Muscle layer of duodenum (tissue), 2 donors: ENCODE data around the gene PDE11A.

Experiments used
- H3K27ac ChIP-seq: one replicate; pipeline ENCODE4 v1.7.0; 2013; ENCODE audit warnings: mild to moderate bottlenecking, low read length
- H3K27me3 ChIP-seq: one replicate; pipeline ENCODE4 v1.7.0; 2013; ENCODE audit warnings: low read depth, mild to moderate bottlenecking, control low read depth, low read length
- H3K36me3 ChIP-seq, 2 donors: one replicate each; pipeline ENCODE4 v1.7.0; 2013; ENCODE audit warnings: low read length in 2 of 2, control low read depth in 1 of 2, mild to moderate bottlenecking in 1 of 2; ENCODE audit not compliant: insufficient read depth in 2 of 2, control insufficient read depth in 1 of 2
- H3K4me1 ChIP-seq, 2 donors: one replicate each; pipeline ENCODE4 v1.7.0; 2013; ENCODE audit warnings: low read length in 2 of 2, mild to moderate bottlenecking in 2 of 2, control low read depth in 1 of 2, moderate library complexity in 1 of 2; ENCODE audit not compliant: insufficient read depth in 2 of 2, control insufficient read depth in 1 of 2
- H3K4me3 ChIP-seq, 2 donors: one replicate each; pipeline ENCODE4 v1.7.0; 2013; ENCODE audit warnings: low read length in 2 of 2, low read depth in 1 of 2, mild to moderate bottlenecking in 1 of 2
- H3K9me3 ChIP-seq, 2 donors: one replicate each; pipeline ENCODE4 v1.7.0; 2013; ENCODE audit warnings: low read length in 2 of 2, control low read depth in 1 of 2, mild to moderate bottlenecking in 1 of 2; ENCODE audit not compliant: control insufficient read depth in 1 of 2
- donor health status: healthy.

PDE11A gene

DNA sequence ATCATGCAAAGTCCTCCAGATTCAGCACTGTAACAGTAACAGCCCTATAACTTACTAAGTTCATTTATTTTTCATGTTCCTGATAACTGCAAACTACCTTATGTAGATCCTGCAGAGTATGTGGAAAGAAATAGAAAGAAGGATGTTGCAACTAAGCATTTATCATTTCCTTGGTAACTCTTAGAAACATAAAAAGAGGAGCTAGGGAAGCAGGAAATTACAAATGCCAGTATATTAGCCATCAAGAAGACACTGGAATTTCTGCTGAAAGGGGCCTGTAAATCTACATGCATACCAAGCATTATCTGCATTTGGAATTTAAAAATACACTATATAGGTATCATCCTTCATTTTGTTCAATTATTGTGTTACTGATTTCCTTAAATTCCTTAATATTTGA lies 66.8 kb downstream of the PDE11A start:
- H3K36me3 ChIP-seq, result no peaks in the 10 kb centered on the region
- H3K4me1 ChIP-seq, result no peaks in the 10 kb centered on the region
- H3K27ac ChIP-seq, result no peak overlapping the region
- H3K27me3 ChIP-seq, result no peaks in the 10 kb centered on the region
- H3K4me3 ChIP-seq, result no peak overlapping the region
- H3K9me3 ChIP-seq, result no peaks in the 10 kb centered on the region

DNA sequence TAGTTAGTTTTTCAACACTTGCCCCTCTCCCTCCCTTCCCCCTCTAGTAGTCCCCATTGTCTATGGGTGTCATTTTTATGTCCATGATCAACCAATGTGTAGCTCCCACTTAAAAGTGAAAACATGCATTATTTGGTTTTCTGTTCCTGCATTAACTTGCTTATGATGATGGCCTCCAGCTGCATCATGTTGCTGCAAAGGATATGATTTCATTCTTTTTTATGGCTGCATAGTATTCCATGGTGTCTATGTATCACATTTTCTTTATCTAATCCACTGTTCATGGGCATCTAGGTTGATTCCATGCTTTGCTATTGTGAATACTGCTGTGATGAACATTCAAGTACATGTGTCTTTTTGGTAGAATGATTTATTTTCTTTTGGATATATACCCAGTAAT lies 70.5 kb downstream of the PDE11A start:
- no peaks in the 10 kb centered on the region for H3K9me3 ChIP-seq
- H3K36me3 ChIP-seq, result no peaks in the 10 kb centered on the region
- no peak overlapping the region for H3K27ac ChIP-seq
- H3K27me3 ChIP-seq, result no peaks in the 10 kb centered on the region
- no peak overlapping the region for H3K4me3 ChIP-seq
- no peaks in the 10 kb centered on the region for H3K4me1 ChIP-seq

DNA sequence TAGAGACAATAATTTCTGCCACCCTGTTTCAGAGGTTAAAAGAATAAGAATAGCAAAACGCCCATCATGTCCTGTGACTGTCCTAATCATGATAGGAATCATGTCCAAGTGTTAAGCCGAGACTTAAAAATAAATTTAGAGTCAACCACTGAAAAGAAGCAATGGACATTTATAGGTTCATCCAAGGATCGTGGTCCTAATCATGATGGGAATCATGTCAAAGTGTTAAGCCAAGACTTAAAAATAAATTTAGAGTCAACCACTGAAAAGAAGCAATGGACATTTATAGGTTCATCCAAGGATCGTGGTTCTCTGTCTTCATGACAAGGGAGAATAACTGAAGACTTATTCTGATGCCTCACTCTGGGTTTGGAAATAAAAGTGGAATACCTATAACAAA lies 73.6 kb downstream of the PDE11A start:
- Histone ChIP-seq H3K4me1 (no peaks in the 10 kb centered on the region), H3K9me3 (no peaks in the 10 kb centered on the region), H3K27ac (no peak overlapping the region), H3K4me3 (no peak overlapping the region), H3K36me3 (no peaks in the 10 kb centered on the region), H3K27me3 (no peaks in the 10 kb centered on the region)

DNA sequence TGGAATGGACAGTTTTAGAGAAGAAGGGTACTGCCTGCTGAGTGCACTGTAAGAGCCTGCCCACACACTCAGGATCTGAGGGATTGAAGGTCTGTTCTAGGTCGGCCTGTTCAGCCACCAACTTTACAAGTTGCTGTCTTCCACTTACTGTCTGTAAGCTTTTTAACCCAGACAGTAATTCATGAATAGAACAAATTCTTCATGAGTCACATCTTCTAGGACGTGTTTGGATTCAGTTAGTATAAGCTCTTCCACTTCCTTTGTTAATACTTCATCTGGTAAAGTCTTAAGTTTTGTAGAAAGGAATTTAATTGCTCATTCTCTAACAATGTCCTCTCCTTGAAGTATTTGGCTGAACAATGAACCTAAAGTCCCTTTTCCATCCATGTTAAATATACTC lies 74.6 kb downstream of the PDE11A start:
- no peaks in the 10 kb centered on the region for H3K36me3 ChIP-seq
- no peak overlapping the region for H3K4me3 ChIP-seq
- no peak overlapping the region for H3K27ac ChIP-seq
- no peaks in the 10 kb centered on the region for H3K9me3 ChIP-seq
- H3K27me3 ChIP-seq, result no peaks in the 10 kb centered on the region
- no peaks in the 10 kb centered on the region for H3K4me1 ChIP-seq

DNA sequence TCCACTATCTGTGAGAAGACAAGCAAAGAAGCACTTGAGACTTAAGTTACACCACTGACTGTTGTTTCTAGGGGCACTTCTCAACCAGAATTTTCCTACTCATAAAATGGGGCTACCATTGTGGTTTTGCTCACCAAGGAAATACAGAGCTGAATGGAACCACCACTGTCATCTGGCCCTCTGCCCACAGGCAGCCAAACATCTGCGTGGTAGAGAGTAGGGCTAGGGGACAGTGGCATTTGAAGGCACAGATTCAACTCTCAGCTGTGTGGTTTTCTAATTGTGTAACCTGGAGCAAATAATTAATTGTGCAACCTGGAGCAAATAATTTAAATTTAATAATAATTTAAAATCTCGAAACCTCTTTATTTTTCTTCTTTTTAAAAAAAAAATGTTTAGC lies 79.6 kb downstream of the PDE11A start:
- Histone ChIP-seq H3K27ac (no peak overlapping the region), H3K9me3 (no peaks in the 10 kb centered on the region), H3K36me3 (no peaks in the 10 kb centered on the region), H3K27me3 (no peaks in the 10 kb centered on the region), H3K4me3 (no peak overlapping the region), H3K4me1 (no peaks in the 10 kb centered on the region)

DNA sequence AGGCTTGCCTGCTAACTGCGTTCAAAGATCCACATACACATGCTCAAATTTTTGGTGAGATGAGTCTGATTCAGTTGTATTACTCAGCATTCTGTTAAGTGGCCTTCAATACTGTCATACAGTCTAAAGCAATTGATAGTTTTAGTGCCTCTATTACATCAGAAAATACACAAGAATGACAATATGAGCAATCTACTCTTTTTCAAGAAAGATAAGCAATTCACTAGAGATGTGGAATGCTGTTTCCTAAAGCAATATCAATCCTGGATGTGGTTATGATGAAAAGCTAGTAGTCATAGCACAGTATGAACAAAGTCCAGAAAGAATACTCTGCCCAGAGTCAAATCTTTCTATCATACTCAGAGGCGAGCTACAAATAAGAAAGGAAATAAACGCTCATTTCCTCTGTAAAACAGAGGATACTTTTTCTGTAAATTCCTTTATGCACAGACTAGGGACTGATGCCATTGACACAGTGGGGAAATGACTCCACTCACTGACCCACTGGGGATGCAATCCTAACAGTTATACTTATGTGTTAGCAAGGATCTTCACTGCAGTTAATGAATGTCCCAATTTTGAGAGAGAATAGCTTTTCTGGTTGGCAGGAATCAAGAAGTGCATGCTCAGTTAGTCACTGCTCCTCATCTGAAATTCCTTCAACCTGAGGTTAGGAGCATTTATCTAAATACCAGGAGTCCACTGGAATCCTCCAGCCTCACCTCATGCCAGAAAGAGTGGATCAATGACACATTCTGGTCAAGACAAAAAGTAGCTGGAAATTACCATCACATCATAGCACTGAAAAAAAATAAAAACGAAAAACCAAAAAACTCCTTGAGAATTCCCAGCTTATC lies 83.3 kb downstream of the PDE11A start:
- Histone ChIP-seq H3K4me3 (no peak overlapping the region), H3K4me1 (no peaks in the 10 kb centered on the region), H3K36me3 (no peaks in the 10 kb centered on the region), H3K9me3 (no peaks in the 10 kb centered on the region), H3K27me3 (no peaks in the 10 kb centered on the region), H3K27ac (no peak overlapping the region)

DNA sequence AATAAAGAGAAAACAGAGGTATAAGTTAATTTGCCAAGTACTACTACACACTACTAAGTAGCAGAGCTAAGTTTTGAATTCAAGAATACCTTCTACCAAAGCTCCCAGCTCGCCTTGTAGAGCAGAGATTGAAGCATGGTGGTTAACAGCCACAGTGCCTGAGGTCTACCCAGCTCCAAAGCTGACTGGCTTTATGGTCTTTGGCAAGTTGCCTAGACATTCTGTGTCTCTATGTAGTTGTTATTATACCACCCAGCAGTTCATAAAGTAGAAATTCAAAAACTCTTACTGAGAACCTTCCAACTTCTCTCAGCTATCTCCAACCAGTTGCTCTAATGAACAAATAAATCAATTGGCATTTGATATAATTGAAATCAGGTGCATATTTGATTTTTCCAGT lies 87.8 kb downstream of the PDE11A start:
- H3K36me3 ChIP-seq, result no peaks in the 10 kb centered on the region
- H3K27me3 ChIP-seq, result no peaks in the 10 kb centered on the region
- H3K4me1 ChIP-seq, result no peaks in the 10 kb centered on the region
- no peaks in the 10 kb centered on the region for H3K9me3 ChIP-seq
- H3K4me3 ChIP-seq, result no peak overlapping the region
- no peak overlapping the region for H3K27ac ChIP-seq

DNA sequence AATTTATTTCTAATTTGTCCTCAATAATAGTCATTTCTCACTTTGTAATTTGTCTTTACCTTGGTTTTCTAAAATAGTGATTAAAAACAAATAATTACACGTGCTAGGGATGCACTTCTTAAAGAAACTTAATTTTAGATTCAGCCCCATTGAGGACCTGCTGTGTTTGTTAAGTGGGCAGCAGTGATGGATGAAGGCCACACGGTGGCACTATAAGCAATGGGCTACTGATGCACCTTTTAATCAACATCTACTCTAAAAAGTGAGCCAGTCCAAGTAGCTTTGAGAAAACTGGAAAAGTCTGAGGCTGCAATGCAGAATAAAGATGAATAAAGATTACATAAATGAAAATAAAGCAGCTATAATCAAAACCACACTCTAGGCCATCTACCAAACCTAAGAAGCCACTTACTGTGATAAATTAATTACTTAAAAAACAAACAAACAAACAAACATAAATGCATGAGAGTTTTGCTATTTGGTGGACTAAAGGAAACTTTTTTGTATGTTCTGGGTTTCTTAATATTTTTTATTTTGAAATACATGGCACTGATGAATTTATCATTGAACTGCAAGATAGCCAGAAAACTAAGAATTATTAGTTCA lies 89.3 kb downstream of the PDE11A start:
- no peaks in the 10 kb centered on the region for H3K4me1 ChIP-seq
- no peaks in the 10 kb centered on the region for H3K36me3 ChIP-seq
- H3K27me3 ChIP-seq, result no peaks in the 10 kb centered on the region
- H3K4me3 ChIP-seq, result no peak overlapping the region
- no peaks in the 10 kb centered on the region for H3K9me3 ChIP-seq
- H3K27ac ChIP-seq, result no peak overlapping the region

DNA sequence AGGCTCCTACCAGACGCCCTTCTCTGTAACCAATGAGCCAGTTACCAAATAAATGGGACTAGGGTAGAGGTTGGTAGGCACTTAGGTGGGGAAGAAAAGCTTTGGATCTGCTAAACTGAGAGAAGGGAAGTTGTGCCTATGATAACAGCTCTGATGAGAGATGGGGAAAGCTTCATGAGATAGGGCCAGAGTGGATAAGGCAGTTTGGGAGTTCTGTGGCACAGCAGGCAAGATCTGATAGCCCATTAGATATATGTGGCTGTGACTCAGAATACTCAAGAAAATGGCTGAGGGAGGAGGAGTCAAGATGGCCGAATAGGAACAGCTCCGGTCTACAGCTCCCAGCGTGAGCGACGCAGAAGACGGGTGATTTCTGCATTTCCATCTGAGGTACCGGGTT lies 99.8 kb downstream of the PDE11A start:
- no peaks in the 10 kb centered on the region for H3K27me3 ChIP-seq
- peaks cover 0 to 3% of the 10 kb centered on the region in 2 donors for H3K9me3 ChIP-seq
- no peaks in the 10 kb centered on the region for H3K4me1 ChIP-seq
- no peaks in the 10 kb centered on the region for H3K36me3 ChIP-seq
- no peak overlapping the region for H3K27ac ChIP-seq
- H3K4me3 ChIP-seq, result no peak overlapping the region

DNA sequence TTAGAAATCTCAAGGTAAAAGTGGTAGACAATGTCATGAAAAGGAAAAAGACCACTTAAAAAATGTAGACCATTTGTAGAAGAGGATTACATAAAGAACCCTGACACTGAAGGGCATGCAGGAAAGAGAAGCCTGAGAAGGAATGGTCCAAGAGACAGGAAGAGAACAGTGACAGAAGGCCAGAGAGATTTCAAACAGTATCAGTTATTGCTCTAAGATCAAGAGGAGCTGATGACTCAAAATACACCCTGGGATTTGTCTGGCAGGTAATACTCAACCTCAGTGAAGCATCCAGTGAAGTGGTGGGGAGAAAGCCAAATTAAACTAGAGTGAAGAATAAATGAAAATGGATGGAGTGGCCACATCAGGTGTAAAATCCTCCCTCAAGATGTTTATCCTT lies 100.5 kb downstream of the PDE11A start:
- Histone ChIP-seq H3K27me3 (no peaks in the 10 kb centered on the region), H3K9me3 (peaks cover 0 to 3% of the 10 kb centered on the region in 2 donors), H3K4me1 (no peaks in the 10 kb centered on the region), H3K27ac (no peak overlapping the region), H3K4me3 (no peak overlapping the region), H3K36me3 (no peaks in the 10 kb centered on the region)

DNA sequence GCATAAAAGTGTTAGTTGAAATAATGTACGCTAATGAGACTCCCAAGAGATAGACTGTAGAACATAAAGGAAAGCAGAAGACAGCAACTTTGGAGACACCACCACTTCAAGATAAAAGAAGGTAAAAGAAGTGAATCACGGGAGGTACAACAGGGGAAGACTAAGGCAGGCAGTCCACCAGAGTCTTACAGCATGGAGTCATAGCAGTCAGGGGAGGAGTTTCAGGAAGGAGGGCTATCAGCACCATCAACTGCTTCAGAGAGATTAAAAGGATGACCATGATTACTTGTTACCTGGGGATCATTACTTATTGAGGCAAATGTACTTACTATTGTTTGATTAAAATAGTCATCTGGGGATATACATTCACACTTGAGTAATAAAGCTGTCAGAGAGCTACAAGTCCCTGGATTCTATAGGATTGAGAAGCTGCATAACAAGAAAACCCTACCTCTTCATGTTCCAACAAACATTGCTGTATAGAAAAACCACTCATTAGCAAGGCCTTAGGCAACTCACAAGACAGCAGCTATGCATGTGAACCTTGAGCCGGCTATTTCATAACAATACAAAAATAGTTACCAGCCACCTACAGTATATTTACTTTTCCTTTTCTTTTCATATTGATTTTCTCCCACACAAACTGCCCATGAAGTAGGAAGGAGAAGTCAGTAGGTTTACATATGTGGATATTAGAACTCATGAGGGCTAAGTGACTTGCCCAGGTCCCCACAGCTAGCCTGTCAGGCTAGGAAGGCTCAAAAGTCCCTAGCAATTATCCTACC lies 101.7 kb downstream of the PDE11A start:
- H3K9me3 ChIP-seq, result peaks cover 0 to 3% of the 10 kb centered on the region in 2 donors
- H3K36me3 ChIP-seq, result no peaks in the 10 kb centered on the region
- no peaks in the 10 kb centered on the region for H3K4me1 ChIP-seq
- no peak overlapping the region for H3K27ac ChIP-seq
- no peaks in the 10 kb centered on the region for H3K27me3 ChIP-seq
- H3K4me3 ChIP-seq, result no peak overlapping the region
